ENCODE data around the gene EPHB1. TPM values are rescaled to one million over a fixed set of nuclear protein-coding genes. Genes with fewer than 3 reads are reported as not detected.

EPHB1 gene
- total and polyA plus RNA-seq, 2 donors (not counting 3 experiments of a cell fraction or from before 2014, with no cell fraction given): 1.3 to 5.2 TPM

- Histone ChIP-seq H3K4me3 (replicated peaks in 1 of 3; ENCODE audit: insufficient read depth in 1 of 3, low read depth in 1 of 3, low read length in 3 of 3) (no peak overlapping the region), H3K79me2 (ENCODE audit: control insufficient read depth, insufficient read depth, low read length) (no peaks in the 10 kb centered on the region), H3K4me1 (ENCODE audit: control insufficient read depth, extremely low read depth, insufficient read depth, low read length) (no peaks in the 10 kb centered on the region), H2AFZ (ENCODE audit: low read depth, low read length) (no peak overlapping the region), H3K27ac (ENCODE audit: insufficient read depth, low read depth, low read length) (no peak overlapping the region), H3K36me3 (ENCODE audit: control insufficient read depth in 2 of 2, extremely low read depth in 1 of 2, insufficient read depth in 2 of 2, low read length in 2 of 2) (no peaks in the 10 kb centered on the region), H3K9me1 (replicated peaks; ENCODE audit: control insufficient read depth, extremely low read depth, insufficient read depth, low read length) (no peaks in the 10 kb centered on the region), H3K9ac (replicated peaks; ENCODE audit: extremely low read depth, insufficient read depth, low read length) (no peak overlapping the region), H3K9me3 (replicated peaks; ENCODE audit: control insufficient read depth, insufficient read depth, low read length) (no peaks in the 10 kb centered on the region), H3K27me3 (ENCODE audit: control insufficient read depth in 2 of 2, insufficient read depth in 2 of 2, low read length in 2 of 2) (no peaks in the 10 kb centered on the region), H4K20me1 (replicated peaks; ENCODE audit: control insufficient read depth, extremely low read depth, insufficient read depth, low read length) (no peaks in the 10 kb centered on the region), H3K4me2 (ENCODE audit: insufficient read depth, low read length) (no peak overlapping the region)
- dilution Hi-C loops (cut with MboI; ENCODE audit: extremely low pct_ligation_motif_present, low sequenced_read_pairs): no loop called here
- FAIRE-seq: no peak
- CTCF ChIA-PET: no interaction called here
- POLR2A ChIA-PET: no interaction called here
- TF ChIP-seq, protein P1, sequence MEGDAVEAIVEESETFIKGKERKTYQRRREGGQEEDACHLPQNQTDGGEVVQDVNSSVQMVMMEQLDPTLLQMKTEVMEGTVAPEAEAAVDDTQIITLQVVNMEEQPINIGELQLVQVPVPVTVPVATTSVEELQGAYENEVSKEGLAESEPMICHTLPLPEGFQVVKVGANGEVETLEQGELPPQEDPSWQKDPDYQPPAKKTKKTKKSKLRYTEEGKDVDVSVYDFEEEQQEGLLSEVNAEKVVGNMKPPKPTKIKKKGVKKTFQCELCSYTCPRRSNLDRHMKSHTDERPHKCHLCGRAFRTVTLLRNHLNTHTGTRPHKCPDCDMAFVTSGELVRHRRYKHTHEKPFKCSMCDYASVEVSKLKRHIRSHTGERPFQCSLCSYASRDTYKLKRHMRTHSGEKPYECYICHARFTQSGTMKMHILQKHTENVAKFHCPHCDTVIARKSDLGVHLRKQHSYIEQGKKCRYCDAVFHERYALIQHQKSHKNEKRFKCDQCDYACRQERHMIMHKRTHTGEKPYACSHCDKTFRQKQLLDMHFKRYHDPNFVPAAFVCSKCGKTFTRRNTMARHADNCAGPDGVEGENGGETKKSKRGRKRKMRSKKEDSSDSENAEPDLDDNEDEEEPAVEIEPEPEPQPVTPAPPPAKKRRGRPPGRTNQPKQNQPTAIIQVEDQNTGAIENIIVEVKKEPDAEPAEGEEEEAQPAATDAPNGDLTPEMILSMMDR (IDR thresholded peaks at IDR 0.05; ENCODE audit: extremely low read depth in 1 of 2, insufficient read depth in 1 of 2, low read depth in 1 of 2, low read length in 2 of 2): no peak
- TF ChIP-seq MYC (IDR thresholded peaks at IDR 0.05; ENCODE audit: low read depth, low read length) (no peak), GATA2 (IDR thresholded peaks at IDR 0.05; ENCODE audit: insufficient read depth, insufficient read length, low read depth, low read length) (no peak), EZH2 (IDR thresholded peaks at IDR 0.05; ENCODE audit: borderline replicate concordance, low read depth, low read length, severe bottlenecking) (no peak), POLR2AphosphoS5 (IDR thresholded peaks at IDR 0.05; ENCODE audit: insufficient read depth, low read depth, low read length) (no peak), JUN (IDR thresholded peaks at IDR 0.05; ENCODE audit: borderline replicate concordance, insufficient read depth, insufficient read length, low read depth) (no peak), POLR2A (IDR thresholded peaks at IDR 0.05; ENCODE audit: low read depth, low read length) (no peak), FOS (IDR thresholded peaks at IDR 0.05; ENCODE audit: borderline replicate concordance, insufficient read depth, low read length) (no peak)
- TF ChIP-seq, protein P2, sequence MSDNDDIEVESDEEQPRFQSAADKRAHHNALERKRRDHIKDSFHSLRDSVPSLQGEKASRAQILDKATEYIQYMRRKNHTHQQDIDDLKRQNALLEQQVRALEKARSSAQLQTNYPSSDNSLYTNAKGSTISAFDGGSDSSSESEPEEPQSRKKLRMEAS (IDR thresholded peaks at IDR 0.05; ENCODE audit: insufficient read depth, insufficient read length): no peak
- intact Hi-C loops (cut with micrococcal nuclease): no loop called here
- no TSS peak for BruUV-seq (replicated peaks)
- DNase-seq (ENCODE audit: low read depth, low spot score): no peak
These were observed 261.1 kb downstream of the EPHB1 start for GRCh38 chr3:135056084-135056730.
